Hepatocyte (in vitro differentiated cells): ENCODE data around the gene FGF7.

ENCODE experiments used
- CTCF ChIP-seq: fragments of 200-600 bp; sonication (generic); IDR thresholded peaks from 2 replicates; pipeline ENCODE4 v1.5.1; 2016; ENCODE audit warnings: antibody characterized with exemption, mild to moderate bottlenecking; ENCODE audit not compliant: poor library complexity
- EZH2 ChIP-seq: fragments of 200-600 bp; sonication (generic); IDR thresholded peaks from 2 replicates; pipeline ENCODE4 v1.6.1; 2016; ENCODE audit warnings: antibody characterized with exemption, mild to moderate bottlenecking, borderline replicate concordance
- EZH2phosphoT487 ChIP-seq: fragments of 200-600 bp; sonication (generic); IDR thresholded peaks from one replicate; pipeline ENCODE4 v1.6.1; 2018; ENCODE audit warnings: antibody characterized with exemption, mild to moderate bottlenecking, low read depth, moderate library complexity; ENCODE audit not compliant: unreplicated experiment, severe bottlenecking

GRCh38 chr15:49472338-49472737, 49.3 kb downstream of the FGF7 start:
- TF ChIP-seq CTCF (no peak), EZH2 (no peak), EZH2phosphoT487 (no peak)
